ENCODE data around the gene BROX.

The BROX gene

DNA sequence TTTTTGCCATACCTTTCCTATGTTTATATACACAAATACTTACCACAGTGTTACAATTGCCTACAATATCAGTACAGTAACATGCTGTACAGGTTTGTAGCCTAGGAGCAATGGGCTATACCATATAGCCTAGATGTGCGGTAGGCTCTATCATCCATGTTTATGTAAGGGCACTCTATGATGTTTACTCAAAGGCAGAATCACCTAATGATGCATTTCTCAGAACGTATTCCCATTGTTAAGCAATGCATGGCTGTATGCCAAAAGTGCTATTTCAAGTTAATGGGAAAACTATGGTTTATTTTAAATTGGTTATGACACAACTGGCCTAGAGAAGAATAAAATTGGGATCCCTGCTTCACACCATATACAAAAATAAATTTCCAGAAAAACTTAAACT is 65.6 kb downstream of the BROX start:
- no peak for DNase-seq (ENCODE audit: low read depth in 2 of 2)

GRCh38 chr1:222781251-222781650 is 68.9 kb downstream of the BROX start:
- DNase-seq (ENCODE audit: low read depth in 2 of 2) = no peak

DNA sequence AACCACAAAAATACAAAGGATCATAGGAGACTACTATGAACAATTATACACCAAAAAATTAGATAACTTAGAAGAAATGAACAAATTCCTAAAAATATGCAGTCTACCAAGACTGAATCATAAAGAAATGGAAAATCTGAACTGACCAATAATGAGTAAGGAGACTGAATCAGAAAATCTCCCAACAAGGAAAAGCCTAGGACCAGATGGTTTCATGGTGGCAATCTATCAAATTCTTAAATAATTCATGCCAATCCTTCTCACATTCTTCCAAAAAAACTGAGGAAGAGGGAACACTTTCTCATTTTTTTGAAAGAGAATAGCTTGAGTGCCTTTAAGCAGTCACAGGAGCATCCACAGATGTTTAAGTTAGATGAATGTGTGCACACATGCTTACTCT is 70.7 kb downstream of the BROX start:
- DNase-seq (ENCODE audit: low read depth in 2 of 2) = no peak

GRCh38 chr1:222784371-222784770 is 72.0 kb downstream of the BROX start:
- DNase-seq (ENCODE audit: low read depth in 2 of 2) = no peak
